Fibroblast of skin of right biceps (primary cell): ENCODE measurements around the gene PYGL.
A peak's percentile ranks its signal among the peaks of the same experiment; 100 is the strongest.

Source experiments
- DNase-seq: peaks from one replicate; pipeline ENCODE4 v3.0.0-alpha.2; 2013

PYGL gene

DNA sequence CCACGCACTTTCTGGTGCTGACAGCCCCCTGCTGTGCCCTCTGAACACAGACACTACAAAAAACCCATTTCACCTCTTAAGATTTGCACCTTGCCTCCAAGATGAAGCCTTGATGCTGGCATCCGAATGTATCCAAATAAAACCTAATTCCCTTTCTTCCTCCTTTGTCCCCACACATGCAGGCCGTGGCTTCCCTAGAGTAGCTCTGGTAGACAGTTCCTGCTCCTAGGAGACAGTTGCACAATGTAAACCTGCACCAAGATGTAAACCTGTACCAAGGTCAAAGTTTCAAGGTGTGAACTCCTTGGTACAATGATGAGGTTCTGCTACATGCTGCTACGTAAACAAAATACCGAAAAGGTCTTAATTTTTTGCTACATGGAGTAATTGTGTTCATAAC is 73.1 kb downstream of the PYGL start:
- DNase-seq = no peak

DNA sequence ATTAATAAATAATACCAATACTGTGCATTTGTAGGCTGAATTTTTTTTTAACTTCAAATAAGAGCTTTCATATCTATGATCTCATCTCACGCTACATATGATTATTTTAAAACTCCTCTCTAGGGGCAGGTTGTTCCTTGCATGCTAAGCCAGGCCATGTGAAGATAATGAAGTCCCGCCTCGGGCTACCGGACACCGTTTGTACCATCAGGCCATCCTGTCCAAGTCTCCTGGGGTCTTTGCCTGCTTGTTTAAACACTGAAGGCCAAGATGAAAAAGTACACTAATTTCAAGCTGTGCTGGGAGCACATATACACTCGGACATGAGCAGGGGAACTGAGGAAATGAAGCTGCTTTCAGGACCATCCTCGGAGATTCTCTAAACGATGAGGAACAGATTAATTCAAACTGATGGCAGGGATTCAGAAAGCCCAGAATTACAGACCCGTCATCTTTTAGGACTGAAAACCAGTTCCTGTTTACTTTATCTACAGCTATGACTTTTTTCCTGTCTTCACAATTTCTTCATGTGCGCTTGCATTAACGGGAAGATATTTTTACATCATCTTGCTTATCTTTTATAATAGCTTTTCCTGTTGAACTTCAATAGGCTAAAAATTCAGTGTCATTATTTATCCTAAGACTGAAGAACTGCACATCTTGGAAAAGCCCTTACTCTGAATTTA is 78.7 kb downstream of the PYGL start:
- no peak for DNase-seq

DNA sequence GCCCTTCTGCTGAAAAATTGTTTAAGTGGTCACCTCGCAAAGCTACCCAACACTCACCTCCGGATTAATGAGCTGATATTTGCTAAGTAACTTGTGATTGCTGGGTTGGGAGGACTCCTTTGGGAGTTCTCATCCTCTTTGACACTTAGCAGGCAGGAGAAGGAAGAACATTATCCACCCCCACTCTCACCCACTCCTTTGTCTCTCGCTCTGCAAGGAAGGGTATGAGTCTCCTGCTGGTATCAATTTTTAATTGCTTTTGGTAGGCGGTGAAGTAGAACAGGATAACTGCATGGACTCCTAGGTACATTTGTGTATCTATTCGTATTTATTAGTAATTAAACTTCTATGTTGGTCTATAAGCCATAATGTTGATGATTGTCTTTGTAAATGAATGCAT is 79.3 kb downstream of the PYGL start:
- DNase-seq = no peak

DNA sequence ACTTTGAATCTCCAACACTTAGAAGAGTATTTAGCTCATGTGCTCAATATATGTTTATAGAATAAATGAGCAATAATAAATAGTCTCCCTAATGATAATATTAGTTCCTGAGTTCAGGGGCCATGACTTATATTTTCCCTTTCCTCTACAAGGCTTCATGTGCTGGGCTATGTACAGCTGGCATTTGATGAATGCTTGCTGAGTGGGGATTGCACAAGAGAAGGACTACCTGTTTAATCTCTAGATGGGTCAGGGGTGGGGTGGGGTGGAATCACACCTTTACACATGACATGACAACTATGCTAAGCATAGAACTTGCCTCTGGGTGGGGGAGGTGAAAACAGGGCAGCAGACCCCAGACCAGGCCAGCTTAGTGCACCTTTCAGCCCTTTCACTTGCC is 80.0 kb downstream of the PYGL start:
- DNase-seq = no peak

DNA sequence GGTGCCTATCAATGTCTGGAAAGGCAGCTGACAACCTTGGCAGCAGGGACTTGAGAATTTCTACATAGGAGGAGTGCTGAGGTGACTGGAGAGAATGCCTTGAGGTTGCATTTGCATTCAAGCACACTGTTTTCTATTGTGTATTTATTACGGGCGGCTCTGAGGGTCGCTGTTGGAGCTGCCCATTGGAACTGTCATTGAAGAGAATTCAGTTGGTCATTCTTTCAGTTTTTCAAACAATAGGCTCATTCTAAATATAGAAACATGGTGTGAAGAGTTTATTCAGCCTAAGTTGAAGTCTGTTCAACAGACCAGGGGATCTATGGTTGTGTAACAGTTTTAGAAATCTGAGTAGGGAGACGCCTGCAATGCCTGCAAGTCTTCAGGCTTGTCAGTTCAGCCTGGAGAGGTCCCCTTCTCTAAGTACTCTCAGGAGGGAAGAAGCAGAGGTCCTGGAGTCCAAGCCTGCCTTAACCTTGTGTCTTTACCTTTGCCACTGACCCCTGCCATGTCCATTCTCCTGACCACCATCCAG is 82.2 kb downstream of the PYGL start:
- no peak for DNase-seq

DNA sequence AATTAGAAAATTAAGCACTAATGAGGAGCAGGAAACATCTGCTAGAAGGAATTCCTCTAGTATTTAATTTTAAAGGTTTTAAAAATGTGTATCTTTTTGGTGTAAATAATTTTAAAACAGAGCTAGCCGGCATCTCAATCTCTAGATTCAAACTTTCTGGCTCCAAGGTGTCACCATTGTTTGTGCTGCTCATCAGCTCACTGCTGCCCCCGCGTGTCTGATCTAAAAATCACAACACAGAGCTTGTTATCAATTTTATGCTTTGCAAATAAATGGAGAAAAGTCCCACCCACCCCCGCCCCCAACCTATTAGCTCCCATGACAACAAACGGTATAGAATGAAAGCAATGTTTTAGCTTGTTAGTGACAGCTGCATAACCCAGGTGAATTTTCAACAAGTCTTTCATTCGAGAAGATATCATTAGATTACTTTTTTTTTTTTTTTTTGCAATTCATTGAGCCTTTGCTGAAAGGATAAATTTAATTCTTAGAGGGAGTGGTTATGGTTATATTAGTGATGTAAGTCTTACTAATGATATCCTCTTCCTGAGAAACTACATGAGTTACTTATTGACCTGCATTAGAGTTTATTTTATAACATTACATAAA is 83.7 kb downstream of the PYGL start:
- peak; percentile 80 for DNase-seq

DNA sequence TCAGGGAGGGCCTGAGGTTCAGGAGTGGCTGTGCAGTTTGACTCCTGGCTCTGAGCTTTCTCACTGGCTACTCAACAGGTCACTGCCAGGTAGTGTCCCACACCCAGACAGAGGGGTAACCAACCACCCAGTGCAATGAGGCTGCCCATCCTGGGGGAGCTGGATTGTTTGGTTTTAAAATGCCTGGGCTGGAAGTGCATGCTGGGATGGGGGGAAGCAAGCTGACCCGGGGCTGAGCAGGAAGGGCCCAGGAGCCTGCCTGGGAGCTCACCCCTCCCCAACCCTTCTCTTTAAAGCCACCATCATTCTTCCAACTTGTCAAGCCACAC is 85.0 kb downstream of the PYGL start:
- DNase-seq = no peak

DNA sequence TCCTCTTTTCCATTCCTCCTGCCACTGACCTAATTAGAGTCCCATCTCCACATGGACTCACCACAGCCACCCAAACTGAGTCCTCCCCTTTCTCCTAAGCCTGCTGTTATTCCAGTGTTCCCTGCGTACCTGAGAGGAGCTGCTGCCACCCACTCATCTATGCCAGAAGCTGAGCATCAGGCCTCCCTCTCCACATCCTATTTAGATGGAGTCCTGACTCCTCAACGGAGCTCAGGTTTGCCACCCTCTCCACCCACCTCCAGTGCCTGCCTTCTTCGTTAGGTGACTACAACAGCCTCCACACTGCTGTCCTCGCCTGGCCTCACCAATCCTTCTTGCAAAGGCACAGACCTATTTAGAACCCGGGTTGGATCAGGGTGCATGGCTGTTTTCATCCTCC is 87.6 kb downstream of the PYGL start:
- DNase-seq = no peak

DNA sequence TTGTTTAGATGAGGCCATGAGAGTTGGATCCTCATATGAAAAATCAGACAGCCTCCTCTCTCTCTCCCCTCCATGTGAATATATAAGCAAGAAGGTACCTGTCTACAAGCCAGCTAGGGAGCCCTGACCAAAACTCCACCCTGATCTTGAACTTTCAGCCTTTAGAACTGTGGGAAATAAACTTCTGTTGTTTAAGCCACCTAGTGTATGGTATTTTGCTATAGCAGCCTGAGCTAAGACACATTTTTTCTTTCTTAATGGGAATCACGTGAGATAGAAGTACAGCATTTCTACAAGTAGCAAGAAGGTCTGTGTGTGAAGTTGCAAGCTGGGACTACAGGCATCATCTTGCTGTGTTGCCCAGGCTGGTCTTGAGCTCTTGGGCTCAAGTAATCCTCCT is 88.7 kb downstream of the PYGL start:
- peak; percentile 40 for DNase-seq
